Measurements from ENCODE around the gene TMEM253. TPM values are rescaled to one million over a fixed set of nuclear protein-coding genes. Genes with fewer than 3 reads are reported as not detected.

Gene TMEM253
- total RNA-seq, 4 donors from 2014 or later = 0.39 to 1.0 TPM; not detected in 2

- WGBS, 2 donors = 24 to 28% methylated on average over 1 of the region's 1 CpG
- intact Hi-C loops (cut with DNase I; ENCODE audit: low total_unique reads) = no loop called here
These were observed 35.2 kb downstream of the TMEM253 start for GRCh38 chr14:21136024-21136423.

GRCh38 chr14:21142357-21142756 lies 41.5 kb downstream of the TMEM253 start:
- WGBS, 2 donors = 86 to 89% methylated on average over 1 of the region's 1 CpG
- intact Hi-C loops (cut with DNase I; ENCODE audit: low total_unique reads) = no loop called here
- TF ChIP-seq POLR2A (IDR thresholded peaks at IDR 0.05) (no peak), CTCF (IDR thresholded peaks at IDR 0.05) (no peak)
- no peak for DNase-seq (ENCODE audit: low spot score in 2 of 2)
- no peak overlapping the region for H3K4me3 ChIP-seq (ENCODE audit: low read depth, poor library complexity, severe bottlenecking)

More at GRCh38 chr14:21136024-21136423, 35.2 kb downstream of the TMEM253 start:
- H3K4me3 ChIP-seq (ENCODE audit: low read depth, poor library complexity, severe bottlenecking) = no peak overlapping the region
- no peak for DNase-seq (ENCODE audit: low spot score in 2 of 2)
- TF ChIP-seq CTCF (IDR thresholded peaks at IDR 0.05) (no peak), POLR2A (IDR thresholded peaks at IDR 0.05) (no peak)

GRCh38 chr14:21145437-21145836 lies 44.6 kb downstream of the TMEM253 start:
- TF ChIP-seq CTCF (IDR thresholded peaks at IDR 0.05) = no peak
- no peak for TF ChIP-seq POLR2A (IDR thresholded peaks at IDR 0.05)
- no peak for DNase-seq (ENCODE audit: low spot score in 2 of 2)
- H3K4me3 ChIP-seq (ENCODE audit: low read depth, poor library complexity, severe bottlenecking) = no peak overlapping the region
- intact Hi-C loops (cut with DNase I; ENCODE audit: low total_unique reads) = no loop called here

GRCh38 chr14:21149641-21150367 lies 48.9 kb downstream of the TMEM253 start:
- 81 to 92% methylated on average over 4 of the region's 4 CpGs for WGBS, 2 donors
- intact Hi-C loops (cut with DNase I; ENCODE audit: low total_unique reads) = no loop called here
- no peak for TF ChIP-seq CTCF (IDR thresholded peaks at IDR 0.05)
- TF ChIP-seq POLR2A (IDR thresholded peaks at IDR 0.05) = no peak
- no peak for DNase-seq (ENCODE audit: low spot score in 2 of 2)
- no peak overlapping the region for H3K4me3 ChIP-seq (ENCODE audit: low read depth, poor library complexity, severe bottlenecking)

Other genes with a start within 250 kb of the TMEM253 start
- not detected for gene RNASE3, start 209.7 kb upstream of the TMEM253 start, total RNA-seq
- under 1 TPM in 1 of 4 donors, not detected in 3; 0.96 TPM for gene RNASE2, start 145.6 kb upstream of the TMEM253 start, total RNA-seq
- 100 to 1,000 TPM in 2 of 4 donors, 10 to 100 TPM in 2; 73.0 to 152 (median 91.6) TPM for gene METTL17, start 111.1 kb upstream of the TMEM253 start, total RNA-seq
- 100 to 1,000 TPM in 1 of 4 donors, 10 to 100 TPM in 3; 25.3 to 117 (median 46.9) TPM for gene SLC39A2, start 101.8 kb upstream of the TMEM253 start, total RNA-seq
- 100 to 1,000 TPM; 186 to 475 (median 282) TPM for gene NDRG2, start 76.0 kb upstream of the TMEM253 start, total RNA-seq
- under 1 TPM in 1 of 4 donors, not detected in 3; 0.71 TPM for gene TPPP2, start 70.8 kb upstream of the TMEM253 start, total RNA-seq
- gene RNASE13, start 66.3 kb upstream of the TMEM253 start, total RNA-seq = not detected
- gene RNASE7, start 58.7 kb upstream of the TMEM253 start, total RNA-seq = 10 to 100 TPM; 34.1 to 83.3 (median 47.8) TPM
- not detected for gene RNASE8, start 43.2 kb upstream of the TMEM253 start, total RNA-seq
- gene ARHGEF40, start 30.8 kb upstream of the TMEM253 start, total RNA-seq = 10 to 100 TPM in 3 of 4 donors, 1 to 10 TPM in 1; 7.5 to 21.2 (median 14.4) TPM
- 10 to 100 TPM; 56.9 to 89.9 (median 82.2) TPM for gene ZNF219, start 2.4 kb upstream of the TMEM253 start, total RNA-seq
- under 1 TPM in 1 of 4 donors, not detected in 3; 0.17 TPM for gene OR5AU1, start 55.0 kb downstream of the TMEM253 start, total RNA-seq
- gene HNRNPC, start 168.4 kb downstream of the TMEM253 start, total RNA-seq = 100 to 1,000 TPM; 312 to 425 (median 376) TPM
- 1 to 10 TPM in 1 of 4 donors, under 1 TPM in 1, not detected in 2; 0.21 to 2.6 TPM for gene RPGRIP1, start 179.0 kb downstream of the TMEM253 start, total RNA-seq

All from lower leg skin (tissue), 4 donors.